Ectodermal cell (in vitro differentiated cells): ENCODE results near the gene ATP6V0B.

ENCODE experiments used
- H3K27ac ChIP-seq: 2 replicates; pipeline ENCODE4 v1.7.0; 2013; ENCODE audit warnings: mild to moderate bottlenecking, low read depth, low read length; ENCODE audit not compliant: insufficient read depth, poor library complexity, severe bottlenecking
- H3K27me3 ChIP-seq: 2 replicates; pipeline ENCODE4 v1.7.0; 2013; ENCODE audit warnings: mild to moderate bottlenecking, low read length; ENCODE audit not compliant: insufficient read depth, control insufficient read depth, poor library complexity, severe bottlenecking
- H3K36me3 ChIP-seq: one replicate; pipeline ENCODE4 v1.7.0; 2013; ENCODE audit warnings: low read length; ENCODE audit not compliant: control insufficient read depth, insufficient read depth
- H3K4me1 ChIP-seq: one replicate; pipeline ENCODE4 v1.7.0; 2013; ENCODE audit warnings: low read length; ENCODE audit not compliant: control insufficient read depth, insufficient read depth
- H3K4me3 ChIP-seq: 2 replicates; pipeline ENCODE4 v1.7.0; 2013; ENCODE audit warnings: low read depth, low read length, control low read depth; ENCODE audit not compliant: insufficient read depth
- H3K9me3 ChIP-seq: 2 replicates; pipeline ENCODE4 v1.7.0; 2013; ENCODE audit warnings: mild to moderate bottlenecking, low read length, moderate library complexity; ENCODE audit not compliant: control insufficient read depth
- WGBS, 2 experiments: methylation state at CpG; one replicate each; pipeline ENCODE4 v1.1.7; 2013; ENCODE audit warnings: missing lambda C conversion rate in 2 of 2; 5-methylcytosine and 5-hydroxymethylcytosine counted together

ATP6V0B gene

GRCh38 chr1:43978264-43978550 lies 3.4 kb downstream of the ATP6V0B start:
- H3K36me3 ChIP-seq = peaks cover 18% of the 10 kb centered on the region
- H3K4me3 ChIP-seq = peak overlapping the region; percentile 63
- H3K9me3 ChIP-seq = no peaks in the 10 kb centered on the region
- H3K4me1 ChIP-seq = peaks cover 26% of the 10 kb centered on the region
- H3K27me3 ChIP-seq = no peaks in the 10 kb centered on the region
- 85 to 87% methylated on average over 5 of the region's 5 CpGs for WGBS, 2 experiments
- H3K27ac ChIP-seq = no peak overlapping the region

- Histone ChIP-seq H3K27me3 (no peaks in the 10 kb centered on the region), H3K4me1 (peaks cover 26% of the 10 kb centered on the region), H3K27ac (no peak within 1 kb of the TSS), H3K36me3 (peaks cover 18% of the 10 kb centered on the region), H3K9me3 (no peaks in the 10 kb centered on the region), H3K4me3 (peak within 1 kb of the TSS; percentile 63)
- WGBS, 2 experiments = 4 to 5% methylated on average over 54 of the region's 54 CpGs
These were observed 3.9 kb downstream of the ATP6V0B start, which contains the start of gene B4GALT2 for GRCh38 chr1:43978551-43979260. TSS of gene B4GALT2 (plus strand) at chr1:43979210. CDS start at chr1:43981161, 1,951 bp downstream.

GRCh38 chr1:43979261-43979527 lies 4.4 kb downstream of the ATP6V0B start:
- Histone ChIP-seq H3K9me3 (no peaks in the 10 kb centered on the region), H3K4me1 (peaks cover 26% of the 10 kb centered on the region), H3K27me3 (no peaks in the 10 kb centered on the region), H3K36me3 (peaks cover 18% of the 10 kb centered on the region), H3K27ac (no peak overlapping the region), H3K4me3 (peak overlapping the region; percentile 59)
- WGBS, 2 experiments = 0% methylated on average over 45 of the region's 45 CpGs

- Histone ChIP-seq H3K4me1 (peaks cover 26% of the 10 kb centered on the region), H3K27me3 (no peaks in the 10 kb centered on the region), H3K4me3 (peak overlapping the region; percentile 59), H3K36me3 (peaks cover 18% of the 10 kb centered on the region), H3K9me3 (no peaks in the 10 kb centered on the region), H3K27ac (no peak overlapping the region)
- WGBS, 2 experiments = 4 to 5% methylated on average over 45 of the region's 45 CpGs
These were observed 4.9 kb downstream of the ATP6V0B start for GRCh38 chr1:43979528-43980254.

GRCh38 chr1:43980255-43981134 lies 5.7 kb downstream of the ATP6V0B start:
- no peaks in the 10 kb centered on the region for H3K27me3 ChIP-seq
- peak overlapping the region; percentile 59 for H3K4me3 ChIP-seq
- no peaks in the 10 kb centered on the region for H3K9me3 ChIP-seq
- no peak overlapping the region for H3K27ac ChIP-seq
- peaks cover 26% of the 10 kb centered on the region for H3K4me1 ChIP-seq
- H3K36me3 ChIP-seq = peaks cover 18% of the 10 kb centered on the region
- 84 to 86% methylated on average over 13 of the region's 13 CpGs for WGBS, 2 experiments

GRCh38 chr1:43981135-43981491 lies 6.4 kb downstream of the ATP6V0B start:
- WGBS, 2 experiments = 91 to 94% methylated on average over 20 of the region's 20 CpGs
- no peaks in the 10 kb centered on the region for H3K27me3 ChIP-seq
- peaks cover 18% of the 10 kb centered on the region for H3K36me3 ChIP-seq
- no peaks in the 10 kb centered on the region for H3K9me3 ChIP-seq
- H3K4me3 ChIP-seq = no peak overlapping the region
- peaks cover 20% of the 10 kb centered on the region for H3K4me1 ChIP-seq
- H3K27ac ChIP-seq = no peak overlapping the region

- 96 to 97% methylated on average over 20 of the region's 20 CpGs for WGBS, 2 experiments
- Histone ChIP-seq H3K4me1 (peaks cover 16% of the 10 kb centered on the region), H3K4me3 (no peak overlapping the region), H3K27ac (no peak overlapping the region), H3K27me3 (no peaks in the 10 kb centered on the region), H3K36me3 (peaks cover 13% of the 10 kb centered on the region), H3K9me3 (no peaks in the 10 kb centered on the region)
These were observed 6.9 kb downstream of the ATP6V0B start for GRCh38 chr1:43981636-43982035.

GRCh38 chr1:43982241-43982640 lies 7.5 kb downstream of the ATP6V0B start:
- no peaks in the 10 kb centered on the region for H3K9me3 ChIP-seq
- H3K27me3 ChIP-seq = no peaks in the 10 kb centered on the region
- WGBS, 2 experiments = 94 to 97% methylated on average over 8 of the region's 8 CpGs
- H3K27ac ChIP-seq = no peak overlapping the region
- H3K36me3 ChIP-seq = peaks cover 7% of the 10 kb centered on the region
- no peak overlapping the region for H3K4me3 ChIP-seq
- H3K4me1 ChIP-seq = peaks cover 16% of the 10 kb centered on the region

- 93 to 95% methylated on average over 15 of the region's 15 CpGs for WGBS, 2 experiments
- H3K36me3 ChIP-seq = peaks cover 1% of the 10 kb centered on the region
These were observed 8.0 kb downstream of the ATP6V0B start for GRCh38 chr1:43982808-43983207.

GRCh38 chr1:43983253-43983899 lies 8.6 kb downstream of the ATP6V0B start:
- no peak overlapping the region for H3K27ac ChIP-seq
- peaks cover 13% of the 10 kb centered on the region for H3K4me1 ChIP-seq
- 87 to 90% methylated on average over 12 of the region's 12 CpGs for WGBS, 2 experiments
- no peak overlapping the region for H3K4me3 ChIP-seq
- H3K9me3 ChIP-seq = no peaks in the 10 kb centered on the region
- no peaks in the 10 kb centered on the region for H3K27me3 ChIP-seq
- H3K36me3 ChIP-seq = no peaks in the 10 kb centered on the region

More at GRCh38 chr1:43982808-43983207, 8.0 kb downstream of the ATP6V0B start:
- Histone ChIP-seq H3K27ac (no peak overlapping the region), H3K4me3 (no peak overlapping the region), H3K27me3 (no peaks in the 10 kb centered on the region), H3K4me1 (peaks cover 16% of the 10 kb centered on the region), H3K9me3 (no peaks in the 10 kb centered on the region)
